Liver (tissue), 9 donors: ENCODE results near the gene CAV2. TPM values are rescaled to one million over a fixed set of nuclear protein-coding genes. Genes with fewer than 3 reads are reported as not detected.

Experiments
- DNase-seq: peaks from one replicate; pipeline ENCODE4 v3.0.0-alpha.2; 2017; ENCODE audit warnings: low spot score
- H3K27ac ChIP-seq, 2 donors: one replicate each; pipeline ENCODE4 v1.7.0; 2013; ENCODE audit warnings: inconsistent platforms in 2 of 2, low read length in 2 of 2, control low read depth in 1 of 2, low read depth in 1 of 2, mild to moderate bottlenecking in 1 of 2
- H3K27me3 ChIP-seq, 4 donors: one replicate each; pipeline versions ENCODE4 v1.6.1 to v1.7.0; 2013; ENCODE audit warnings: low read length in 3 of 4, inconsistent platforms in 1 of 4, mild to moderate bottlenecking in 1 of 4, moderate library complexity in 1 of 4; ENCODE audit not compliant: control insufficient read depth in 4 of 4, insufficient read depth in 4 of 4
- H3K36me3 ChIP-seq, 4 donors: one replicate each; pipeline versions ENCODE4 v1.6.1 to v1.7.0; 2013; ENCODE audit warnings: low read length in 3 of 4, mild to moderate bottlenecking in 3 of 4, low read depth in 1 of 4, moderate library complexity in 1 of 4; ENCODE audit not compliant: control insufficient read depth in 4 of 4, insufficient read depth in 3 of 4
- H3K4me1 ChIP-seq, 4 donors: one replicate each; pipeline versions ENCODE4 v1.6.1 to v1.7.0; 2013; ENCODE audit warnings: low read length in 3 of 4, mild to moderate bottlenecking in 3 of 4, moderate library complexity in 1 of 4; ENCODE audit not compliant: control insufficient read depth in 4 of 4, insufficient read depth in 4 of 4
- H3K4me3 ChIP-seq, 3 donors: one replicate each; pipeline versions ENCODE4 v1.6.1 to v1.7.0; 2013; ENCODE audit warnings: low read length in 3 of 3, control low read depth in 1 of 3, low read depth in 1 of 3, mild to moderate bottlenecking in 1 of 3
- H3K9ac ChIP-seq, 2 donors: one replicate each; pipeline ENCODE4 v1.7.0; 2013; ENCODE audit warnings: low read length in 2 of 2, mild to moderate bottlenecking in 2 of 2, moderate library complexity in 2 of 2, control low read depth in 1 of 2, low read depth in 1 of 2
- H3K9me3 ChIP-seq, 4 donors: one replicate each; pipeline versions ENCODE4 v1.6.1 to v1.7.0; 2013; ENCODE audit warnings: low read length in 3 of 4; ENCODE audit not compliant: control insufficient read depth in 4 of 4
- ATF3 ChIP-seq: IDR thresholded peaks from 2 replicates; pipeline ENCODE4 v1.6.1; 2016; ENCODE audit warnings: antibody characterized with exemption
- CTCF ChIP-seq: fragments of 150-350 bp; IDR thresholded peaks from 2 replicates; pipeline ENCODE4 v1.5.1; 2017; ENCODE audit warnings: improper control_type of control experiment, low read depth, low read length; ENCODE audit not compliant: missing input control
- EGR1 ChIP-seq, 2 donors: IDR thresholded peaks; 2 replicates each; pipeline ENCODE4 v1.6.1; 2016 to 2018; ENCODE audit warnings: antibody characterized with exemption in 2 of 2, low read depth in 2 of 2
- FOXA1 ChIP-seq: IDR thresholded peaks from 2 replicates; pipeline ENCODE4 v1.6.1; 2016; ENCODE audit warnings: antibody characterized with exemption
- FOXA2 ChIP-seq: IDR thresholded peaks from 2 replicates; pipeline ENCODE4 v1.6.1; 2016; ENCODE audit warnings: antibody characterized with exemption
- GABPA ChIP-seq, 2 donors: IDR thresholded peaks in 1 of 2; conservative IDR thresholded peaks in 1 of 2; 2 replicates each; pipeline ENCODE4 v1.6.1; 2016; ENCODE audit warnings: antibody characterized with exemption in 2 of 2, mild to moderate bottlenecking in 1 of 2, moderate library complexity in 1 of 2
- HNF4A ChIP-seq, 2 donors: conservative IDR thresholded peaks; 2 replicates each; pipeline ENCODE4 v1.6.1; 2016; ENCODE audit warnings: antibody characterized with exemption in 2 of 2, mild to moderate bottlenecking in 2 of 2
- HNF4G ChIP-seq: IDR thresholded peaks from 2 replicates; pipeline ENCODE4 v1.6.1; 2016; ENCODE audit warnings: antibody characterized with exemption
- JUND ChIP-seq, 2 donors: IDR thresholded peaks; 2 replicates each; pipeline ENCODE4 v1.6.1; 2016; ENCODE audit warnings: antibody characterized with exemption in 2 of 2
- NR2F2 ChIP-seq: IDR thresholded peaks from 2 replicates; pipeline ENCODE4 v1.6.1; 2016; ENCODE audit warnings: antibody characterized with exemption
- RAD21 ChIP-seq, 2 donors: IDR thresholded peaks; 2 replicates each; pipeline ENCODE4 v1.6.1; 2016; ENCODE audit warnings: antibody characterized with exemption in 2 of 2, mild to moderate bottlenecking in 2 of 2
- RXRA ChIP-seq, 2 donors: IDR thresholded peaks; 2 replicates each; pipeline ENCODE4 v1.6.1; 2017 to 2018; ENCODE audit warnings: antibody characterized with exemption in 2 of 2, mild to moderate bottlenecking in 1 of 2
- SP1 ChIP-seq: IDR thresholded peaks from 2 replicates; pipeline ENCODE4 v1.6.1; 2018; ENCODE audit warnings: antibody characterized with exemption, mild to moderate bottlenecking
- TAF1 ChIP-seq: conservative IDR thresholded peaks from 2 replicates; pipeline ENCODE4 v1.6.1; 2016; ENCODE audit warnings: antibody characterized with exemption, mild to moderate bottlenecking
- YY1 ChIP-seq: IDR thresholded peaks from 2 replicates; pipeline ENCODE4 v1.6.1; 2016; ENCODE audit warnings: antibody characterized with exemption, mild to moderate bottlenecking
- WGBS: extraction: QIAGEN DNeasy Blood & Tissue Kit; methylation state at CpG from one replicate; pipeline ENCODE4 v1.1.7; 2013; 5-methylcytosine and 5-hydroxymethylcytosine counted together
- polyA plus RNA-seq, 2 donors: library from polyadenylated mRNA; stranded (reverse) in 1 of 2; unstranded in 1 of 2; fragments of 200-250 nt in 1 of 2; fragments of >200 nt in 1 of 2; fragmentation: Nextera tagmentation in 1 of 2; extraction: Ambion mirVana in 1 of 2; gene quantifications; one replicate each; pipeline versions ENCODE4 v1.2.1 to v1.2.3, GENCODE V29; 2013 to 2015
- total RNA-seq, 2 donors: library from RNA; depleted of rRNA; stranded (reverse); fragments of >200 nt; gene quantifications; one replicate each; pipeline ENCODE4 v1.2.3, GENCODE V29; 2014
- TF ChIP-seq, protein P1 (sequence below): IDR thresholded peaks from 2 replicates; pipeline ENCODE4 v1.6.1; 2016; ENCODE audit warnings: antibody characterized with exemption
- TF ChIP-seq, protein P2 (sequence below): IDR thresholded peaks from 2 replicates; pipeline ENCODE4 v1.6.1; 2016; ENCODE audit warnings: antibody characterized with exemption
- TF ChIP-seq, protein P3 (sequence below): IDR thresholded peaks from 2 replicates; pipeline ENCODE4 v1.6.1; 2016; ENCODE audit warnings: antibody characterized with exemption, mild to moderate bottlenecking
- donor health status: healthy.
- donor health status: healthy.
- donor health status: healthy.
- donor health status: healthy.
- donor health status: healthy.

Gene CAV2
- total and polyA plus RNA-seq, 4 donors, result 6.8 to 29.7 (median 19.9) TPM

DNA sequence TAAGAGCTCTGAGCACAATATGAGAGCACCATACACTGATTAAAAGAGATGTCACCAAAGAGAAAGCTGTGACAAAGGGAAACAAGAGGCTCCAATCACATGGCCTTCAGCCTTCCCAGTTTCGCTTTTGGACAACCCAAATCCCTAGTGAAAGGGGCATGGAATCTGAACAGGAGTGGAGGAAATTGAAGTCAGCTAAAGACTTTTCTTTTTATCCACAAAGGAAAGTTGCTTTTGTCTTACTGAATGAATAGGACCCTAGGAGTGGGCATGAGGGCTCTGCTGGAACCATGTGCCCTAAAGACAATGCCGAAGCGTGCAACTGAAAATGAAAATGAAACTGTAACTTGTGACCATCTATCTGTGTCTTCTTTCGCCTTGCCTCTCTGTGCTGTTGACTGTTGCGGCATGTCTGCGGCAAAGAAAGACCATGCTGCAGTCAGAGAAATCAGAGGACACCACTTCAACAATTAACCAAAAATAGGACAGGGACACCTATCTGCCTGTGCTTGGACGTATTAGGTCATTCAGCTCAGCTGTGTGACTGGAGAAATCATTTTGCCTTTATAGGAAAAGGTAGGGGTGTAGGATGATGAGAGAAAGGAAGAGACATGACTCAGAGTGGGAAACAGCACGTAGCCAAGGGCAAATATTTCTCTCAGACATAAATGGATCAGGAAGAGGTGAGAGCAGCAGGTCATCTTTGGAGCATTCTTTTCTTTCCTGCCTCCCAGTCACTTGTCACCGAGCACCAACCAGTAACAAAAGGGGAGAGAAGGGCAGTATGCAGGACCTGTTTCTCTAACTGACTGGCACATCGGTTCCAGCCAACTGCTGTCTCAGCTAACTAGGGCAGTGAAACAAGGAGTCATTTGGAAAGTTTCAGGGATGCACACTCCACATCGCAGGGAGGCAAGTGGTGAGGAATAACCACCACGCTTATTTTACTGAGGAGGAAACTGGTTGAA, 12.3 kb downstream of the CAV2 start:
- TF ChIP-seq RXRA (IDR thresholded peaks at IDR 0.05) (no peak), SP1 (no peak), CTCF (no peak), EGR1 (IDR thresholded peaks at IDR 0.05; ENCODE audit: low read depth in 2 of 2) (no peak), FOXA1 (peak; percentile 13), RAD21 (IDR thresholded peaks at IDR 0.05) (peak; percentile 7 to 12), TAF1 (no peak), FOXA2 (no peak), JUND (IDR thresholded peaks at IDR 0.05) (peak in 1 of 2 donors; percentile 41), HNF4G (no peak), ATF3 (no peak), NR2F2 (peak; percentile 16), HNF4A (conservative IDR thresholded peaks at IDR 0.05) (no peak), GABPA (IDR thresholded peaks at IDR 0.05 in 1 of 2, conservative IDR thresholded peaks at IDR 0.05 in 1 of 2) (no peak), YY1 (peak; percentile 75)
- TF ChIP-seq, protein P1, sequence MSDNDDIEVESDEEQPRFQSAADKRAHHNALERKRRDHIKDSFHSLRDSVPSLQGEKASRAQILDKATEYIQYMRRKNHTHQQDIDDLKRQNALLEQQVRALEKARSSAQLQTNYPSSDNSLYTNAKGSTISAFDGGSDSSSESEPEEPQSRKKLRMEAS, result peak; percentile 92
- TF ChIP-seq, protein P2, sequence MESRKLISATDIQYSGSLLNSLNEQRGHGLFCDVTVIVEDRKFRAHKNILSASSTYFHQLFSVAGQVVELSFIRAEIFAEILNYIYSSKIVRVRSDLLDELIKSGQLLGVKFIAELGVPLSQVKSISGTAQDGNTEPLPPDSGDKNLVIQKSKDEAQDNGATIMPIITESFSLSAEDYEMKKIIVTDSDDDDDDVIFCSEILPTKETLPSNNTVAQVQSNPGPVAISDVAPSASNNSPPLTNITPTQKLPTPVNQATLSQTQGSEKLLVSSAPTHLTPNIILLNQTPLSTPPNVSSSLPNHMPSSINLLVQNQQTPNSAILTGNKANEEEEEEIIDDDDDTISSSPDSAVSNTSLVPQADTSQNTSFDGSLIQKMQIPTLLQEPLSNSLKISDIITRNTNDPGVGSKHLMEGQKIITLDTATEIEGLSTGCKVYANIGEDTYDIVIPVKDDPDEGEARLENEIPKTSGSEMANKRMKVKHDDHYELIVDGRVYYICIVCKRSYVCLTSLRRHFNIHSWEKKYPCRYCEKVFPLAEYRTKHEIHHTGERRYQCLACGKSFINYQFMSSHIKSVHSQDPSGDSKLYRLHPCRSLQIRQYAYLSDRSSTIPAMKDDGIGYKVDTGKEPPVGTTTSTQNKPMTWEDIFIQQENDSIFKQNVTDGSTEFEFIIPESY, result peak; percentile 55
- TF ChIP-seq, protein P3, sequence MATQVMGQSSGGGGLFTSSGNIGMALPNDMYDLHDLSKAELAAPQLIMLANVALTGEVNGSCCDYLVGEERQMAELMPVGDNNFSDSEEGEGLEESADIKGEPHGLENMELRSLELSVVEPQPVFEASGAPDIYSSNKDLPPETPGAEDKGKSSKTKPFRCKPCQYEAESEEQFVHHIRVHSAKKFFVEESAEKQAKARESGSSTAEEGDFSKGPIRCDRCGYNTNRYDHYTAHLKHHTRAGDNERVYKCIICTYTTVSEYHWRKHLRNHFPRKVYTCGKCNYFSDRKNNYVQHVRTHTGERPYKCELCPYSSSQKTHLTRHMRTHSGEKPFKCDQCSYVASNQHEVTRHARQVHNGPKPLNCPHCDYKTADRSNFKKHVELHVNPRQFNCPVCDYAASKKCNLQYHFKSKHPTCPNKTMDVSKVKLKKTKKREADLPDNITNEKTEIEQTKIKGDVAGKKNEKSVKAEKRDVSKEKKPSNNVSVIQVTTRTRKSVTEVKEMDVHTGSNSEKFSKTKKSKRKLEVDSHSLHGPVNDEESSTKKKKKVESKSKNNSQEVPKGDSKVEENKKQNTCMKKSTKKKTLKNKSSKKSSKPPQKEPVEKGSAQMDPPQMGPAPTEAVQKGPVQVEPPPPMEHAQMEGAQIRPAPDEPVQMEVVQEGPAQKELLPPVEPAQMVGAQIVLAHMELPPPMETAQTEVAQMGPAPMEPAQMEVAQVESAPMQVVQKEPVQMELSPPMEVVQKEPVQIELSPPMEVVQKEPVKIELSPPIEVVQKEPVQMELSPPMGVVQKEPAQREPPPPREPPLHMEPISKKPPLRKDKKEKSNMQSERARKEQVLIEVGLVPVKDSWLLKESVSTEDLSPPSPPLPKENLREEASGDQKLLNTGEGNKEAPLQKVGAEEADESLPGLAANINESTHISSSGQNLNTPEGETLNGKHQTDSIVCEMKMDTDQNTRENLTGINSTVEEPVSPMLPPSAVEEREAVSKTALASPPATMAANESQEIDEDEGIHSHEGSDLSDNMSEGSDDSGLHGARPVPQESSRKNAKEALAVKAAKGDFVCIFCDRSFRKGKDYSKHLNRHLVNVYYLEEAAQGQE, result no peak
- no peaks in the 10 kb centered on the region for H3K27me3 ChIP-seq
- H3K9me3 ChIP-seq, result no peaks in the 10 kb centered on the region
- DNase-seq, result no peak
- 35% methylated on average over 12 of the region's 12 CpGs for WGBS
- peaks cover 0 to 14% (median 8%) of the 10 kb centered on the region in 4 donors for H3K4me1 ChIP-seq
- peak overlapping the region; percentile 59 to 78 (median 59) for H3K4me3 ChIP-seq
- peak overlapping the region; percentile 90 to 93 for H3K27ac ChIP-seq
- peak overlapping the region; percentile 45 to 49 for H3K9ac ChIP-seq
- peaks cover 0 to 3% (median 1%) of the 10 kb centered on the region in 4 donors for H3K36me3 ChIP-seq
